Esophagus muscularis mucosa (tissue), 4 donors: Measurements from ENCODE around the gene PLEKHA3. TPM values are rescaled to one million over a fixed set of nuclear protein-coding genes. Genes with fewer than 3 reads are reported as not detected.

Source experiments
- DNase-seq: peaks from one replicate; pipeline ENCODE4 v3.0.0-alpha.2; 2017; ENCODE audit errors: extremely low spot score
- H3K27ac ChIP-seq, 4 donors: fragments of 200-600 bp; sonication (generic); replicated peaks in 1 of 4; 1 replicate in 3 of 4; 2 replicates in 1 of 4; pipeline ENCODE4 v1.5.1; 2016 to 2019; ENCODE audit warnings: mild to moderate bottlenecking in 1 of 4
- H3K27me3 ChIP-seq, 4 donors: fragments of 200-600 bp; sonication (generic); one replicate each; pipeline versions ENCODE4 v1.5.1 to v1.6.0; 2016 to 2019
- H3K36me3 ChIP-seq, 4 donors: fragments of 200-600 bp; sonication (generic); one replicate each; pipeline ENCODE4 v1.5.1; 2016 to 2019
- H3K4me1 ChIP-seq, 4 donors: fragments of 200-600 bp; sonication (generic); one replicate each; pipeline ENCODE4 v1.5.1; 2016 to 2019
- H3K4me3 ChIP-seq, 4 donors: fragments of 200-600 bp; sonication (generic); 1 replicate in 2 of 4; 2 replicates in 2 of 4; pipeline ENCODE4 v1.5.1; 2016 to 2019; ENCODE audit warnings: mild to moderate bottlenecking in 4 of 4, moderate library complexity in 1 of 4
- H3K9me3 ChIP-seq, 4 donors: fragments of 200-600 bp; sonication (generic); 1 replicate in 3 of 4; 2 replicates in 1 of 4; pipeline ENCODE4 v1.5.1; 2016 to 2019
- EP300 ChIP-seq: sonication (generic); formaldehyde crosslinking; IDR thresholded peaks from one replicate; pipeline ENCODE4 v1.6.1; 2017; ENCODE audit warnings: antibody characterized with exemption
- POLR2A ChIP-seq: fragments of 450-650 bp; IDR thresholded peaks from one replicate; pipeline ENCODE4 v1.6.1; 2017; ENCODE audit warnings: antibody characterized with exemption, moderate library complexity, mild to moderate bottlenecking, low read depth
- POLR2AphosphoS5 ChIP-seq, 2 donors: sonication (generic); formaldehyde crosslinking; IDR thresholded peaks; one replicate each; pipeline ENCODE4 v1.6.1; 2017; ENCODE audit warnings: antibody characterized with exemption in 2 of 2
- WGBS: methylation state at CpG from one replicate; pipeline ENCODE4 v1.1.5; 2018; 5-methylcytosine and 5-hydroxymethylcytosine counted together
- intact Hi-C: fragments of 100-400 bp; cut with DNase I; formaldehyde crosslinking; loops from one replicate; pipeline ENCODE4 v1.15.1; 2023
- total RNA-seq, 4 donors: library from RNA; depleted of rRNA; stranded (reverse); fragments of >200 nt; gene quantifications; one replicate each; pipeline versions ENCODE4 v1.1.0 to v1.2.1, GENCODE V29; 2016
- TF ChIP-seq, protein P1 (sequence below), 3 experiments: fragments of 200-600 bp in 2 of 3; fragments of 450-650 bp in 1 of 3; sonication (generic) in 2 of 3; IDR thresholded peaks; one replicate each; pipeline ENCODE4 v1.5.1; 2017 to 2019; ENCODE audit warnings: antibody characterized with exemption in 3 of 3, mild to moderate bottlenecking in 2 of 3, moderate library complexity in 1 of 3

The PLEKHA3 gene
- total RNA-seq, 4 donors from 2014 or later: 20.8 to 30.0 (median 26.5) TPM

DNA sequence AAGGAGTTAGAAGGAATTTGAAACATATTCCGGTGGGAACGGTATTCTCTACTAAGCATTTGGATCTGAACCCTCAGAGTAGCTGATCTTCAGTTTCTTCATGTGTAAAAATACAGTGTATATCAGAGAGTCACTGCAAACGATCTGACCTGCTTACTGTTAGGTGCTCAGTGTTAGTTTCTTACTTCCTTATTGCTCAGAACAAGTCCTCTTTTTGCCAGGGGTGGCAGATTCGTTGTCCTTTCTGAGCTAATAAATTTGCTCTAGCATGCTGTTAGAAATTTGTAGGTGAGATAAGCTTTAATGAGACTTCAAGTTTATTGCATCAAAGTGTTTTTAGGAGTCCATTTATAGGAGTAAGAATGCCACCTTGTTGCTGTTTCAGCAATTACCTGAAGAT is 15.8 kb downstream of the PLEKHA3 start:
- intact Hi-C loops: no loop called here
- H3K4me1 ChIP-seq: no peaks in the 10 kb centered on the region
- no peak for DNase-seq
- no peaks in the 10 kb centered on the region for H3K27me3 ChIP-seq
- H3K27ac ChIP-seq: no peak overlapping the region
- H3K4me3 ChIP-seq: no peak overlapping the region
- TF ChIP-seq POLR2A (no peak), EP300 (no peak), POLR2AphosphoS5 (IDR thresholded peaks at IDR 0.05) (no peak)
- TF ChIP-seq, protein P1, sequence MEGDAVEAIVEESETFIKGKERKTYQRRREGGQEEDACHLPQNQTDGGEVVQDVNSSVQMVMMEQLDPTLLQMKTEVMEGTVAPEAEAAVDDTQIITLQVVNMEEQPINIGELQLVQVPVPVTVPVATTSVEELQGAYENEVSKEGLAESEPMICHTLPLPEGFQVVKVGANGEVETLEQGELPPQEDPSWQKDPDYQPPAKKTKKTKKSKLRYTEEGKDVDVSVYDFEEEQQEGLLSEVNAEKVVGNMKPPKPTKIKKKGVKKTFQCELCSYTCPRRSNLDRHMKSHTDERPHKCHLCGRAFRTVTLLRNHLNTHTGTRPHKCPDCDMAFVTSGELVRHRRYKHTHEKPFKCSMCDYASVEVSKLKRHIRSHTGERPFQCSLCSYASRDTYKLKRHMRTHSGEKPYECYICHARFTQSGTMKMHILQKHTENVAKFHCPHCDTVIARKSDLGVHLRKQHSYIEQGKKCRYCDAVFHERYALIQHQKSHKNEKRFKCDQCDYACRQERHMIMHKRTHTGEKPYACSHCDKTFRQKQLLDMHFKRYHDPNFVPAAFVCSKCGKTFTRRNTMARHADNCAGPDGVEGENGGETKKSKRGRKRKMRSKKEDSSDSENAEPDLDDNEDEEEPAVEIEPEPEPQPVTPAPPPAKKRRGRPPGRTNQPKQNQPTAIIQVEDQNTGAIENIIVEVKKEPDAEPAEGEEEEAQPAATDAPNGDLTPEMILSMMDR (IDR thresholded peaks at IDR 0.05): no peak
- WGBS: 78% methylated on average over 4 of the region's 4 CpGs
- peaks cover 27 to 99% (median 76%) of the 10 kb centered on the region in 4 donors for H3K36me3 ChIP-seq
- no peaks in the 10 kb centered on the region for H3K9me3 ChIP-seq

DNA sequence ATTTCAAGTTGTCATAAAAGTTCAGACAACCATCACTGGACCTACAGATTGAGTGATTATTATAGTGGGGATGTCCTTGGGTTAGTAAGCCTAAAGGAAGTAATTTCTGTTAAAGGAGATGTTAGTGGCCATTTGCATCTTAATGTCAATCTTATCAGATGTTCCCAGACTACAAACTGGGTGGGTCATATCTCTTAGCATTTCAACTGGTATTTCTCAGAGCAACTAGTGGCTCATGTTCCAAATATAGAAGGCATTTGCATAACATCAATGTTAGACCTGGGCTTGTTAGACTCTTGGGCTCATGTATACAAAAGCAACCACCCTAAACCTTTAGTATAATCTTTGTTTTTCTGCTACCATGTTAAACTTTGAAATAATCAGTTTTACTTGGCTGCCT is 17.9 kb downstream of the PLEKHA3 start:
- intact Hi-C loops: no loop called here
- H3K27me3 ChIP-seq: no peaks in the 10 kb centered on the region
- peaks cover 46 to 100% (median 83%) of the 10 kb centered on the region in 4 donors for H3K36me3 ChIP-seq
- TF ChIP-seq, protein P1 (IDR thresholded peaks at IDR 0.05): no peak
- TF ChIP-seq EP300 (no peak), POLR2A (no peak), POLR2AphosphoS5 (IDR thresholded peaks at IDR 0.05) (no peak)
- H3K9me3 ChIP-seq: no peaks in the 10 kb centered on the region
- no peaks in the 10 kb centered on the region for H3K4me1 ChIP-seq
- H3K27ac ChIP-seq: no peak overlapping the region
- DNase-seq: no peak
- H3K4me3 ChIP-seq: no peak overlapping the region

DNA sequence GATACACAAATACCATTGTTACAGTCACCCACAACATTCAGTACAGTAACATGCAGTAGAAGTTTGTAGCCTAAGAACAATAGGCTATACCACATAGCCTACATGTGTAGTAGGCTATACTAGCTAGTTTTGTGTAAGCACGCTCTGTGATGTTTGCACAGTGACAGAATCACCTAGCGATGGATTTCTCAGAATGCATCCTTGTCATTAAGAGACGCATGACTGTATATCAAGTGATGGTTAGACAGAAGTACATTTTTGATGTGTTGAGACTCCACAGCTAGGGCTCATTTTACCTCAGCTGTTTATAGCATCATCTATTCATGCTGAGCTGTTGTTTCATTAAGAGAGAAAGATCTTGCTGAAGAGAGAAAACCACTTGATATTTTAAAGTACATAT is 19.4 kb downstream of the PLEKHA3 start:
- TF ChIP-seq, protein P1 (IDR thresholded peaks at IDR 0.05): no peak
- no peak for TF ChIP-seq EP300
- no peak for TF ChIP-seq POLR2A
- no peak for TF ChIP-seq POLR2AphosphoS5 (IDR thresholded peaks at IDR 0.05)
- H3K4me1 ChIP-seq: no peaks in the 10 kb centered on the region
- DNase-seq: no peak
- 87% methylated on average over 3 of the region's 3 CpGs for WGBS
- no peak overlapping the region for H3K4me3 ChIP-seq
- no peak overlapping the region for H3K27ac ChIP-seq
- no peaks in the 10 kb centered on the region for H3K27me3 ChIP-seq
- no peaks in the 10 kb centered on the region for H3K9me3 ChIP-seq
- H3K36me3 ChIP-seq: peaks cover 53 to 100% (median 87%) of the 10 kb centered on the region in 4 donors
- intact Hi-C loops: no loop called here

DNA sequence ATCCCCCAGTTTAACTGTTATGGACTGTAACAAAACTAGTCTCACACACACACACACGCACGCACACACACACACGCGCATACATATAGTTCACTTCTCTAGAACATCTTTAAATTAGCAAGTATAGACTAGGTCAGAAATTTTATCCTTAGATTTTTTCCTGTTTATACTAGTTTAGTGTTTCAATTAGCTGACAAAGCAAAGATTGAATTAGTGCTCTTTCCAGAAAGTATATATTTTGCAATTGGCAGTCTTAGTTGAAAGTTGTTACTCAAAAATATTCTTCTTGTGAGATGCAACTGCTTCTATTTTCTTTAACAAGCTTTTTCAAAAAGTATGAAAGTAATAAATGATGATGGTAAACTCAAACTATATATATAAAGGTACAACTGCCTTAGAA is 22.5 kb downstream of the PLEKHA3 start:
- no peak for TF ChIP-seq EP300
- no peak overlapping the region for H3K27ac ChIP-seq
- no peak for DNase-seq
- no peaks in the 10 kb centered on the region for H3K4me1 ChIP-seq
- 100% methylated on average over 4 of the region's 4 CpGs for WGBS
- no peak overlapping the region for H3K4me3 ChIP-seq
- H3K9me3 ChIP-seq: no peaks in the 10 kb centered on the region
- no peaks in the 10 kb centered on the region for H3K27me3 ChIP-seq
- intact Hi-C loops: no loop called here
- peaks cover 34 to 96% (median 68%) of the 10 kb centered on the region in 4 donors for H3K36me3 ChIP-seq

DNA sequence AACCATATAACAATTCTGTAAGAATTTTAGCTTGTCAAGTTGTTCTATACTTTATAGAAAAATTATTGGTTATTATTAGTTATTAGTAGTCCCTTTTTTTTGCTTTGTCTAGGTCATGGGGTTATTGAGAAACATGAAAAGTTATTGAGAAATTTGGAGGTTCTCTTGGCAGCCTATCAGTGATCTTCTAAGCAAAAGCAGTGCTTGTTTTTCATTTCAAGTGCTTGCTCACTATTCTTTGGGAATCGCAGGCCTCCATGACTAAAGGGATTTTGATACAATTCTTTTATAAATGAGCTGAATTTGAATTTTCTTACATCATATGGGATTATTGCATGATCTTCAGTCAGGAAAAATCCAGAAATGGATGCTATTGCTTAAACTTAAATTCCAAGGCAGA is 25.8 kb downstream of the PLEKHA3 start:
- H3K36me3 ChIP-seq: peaks cover 29 to 78% (median 50%) of the 10 kb centered on the region in 4 donors
- TF ChIP-seq, protein P1 (IDR thresholded peaks at IDR 0.05): no peak
- no peak for TF ChIP-seq POLR2AphosphoS5 (IDR thresholded peaks at IDR 0.05)
- TF ChIP-seq EP300: no peak
- TF ChIP-seq POLR2A: no peak
- H3K4me3 ChIP-seq: no peak overlapping the region
- no peak overlapping the region for H3K27ac ChIP-seq
- no peaks in the 10 kb centered on the region for H3K9me3 ChIP-seq
- intact Hi-C loops: no loop called here
- 81% methylated on average over 1 of the region's 1 CpG for WGBS
- DNase-seq: no peak
- H3K27me3 ChIP-seq: no peaks in the 10 kb centered on the region
- no peaks in the 10 kb centered on the region for H3K4me1 ChIP-seq
